H7 (cell line): ENCODE data around the gene BAX. TPM values are rescaled to one million over a fixed set of nuclear protein-coding genes. Genes with fewer than 3 reads are reported as not detected.

ENCODE experiments used
- DNase-seq: peaks from one replicate; pipeline ENCODE4 v3.0.0; 2012
- H3K27me3 ChIP-seq: 2 replicates; pipeline ENCODE4 v1.6.0; 2011; ENCODE audit warnings: mild to moderate bottlenecking, low read length; ENCODE audit not compliant: control insufficient read depth, insufficient read depth
- H3K36me3 ChIP-seq: replicated peaks from 2 replicates; pipeline ENCODE4 v1.5.1; 2011; ENCODE audit warnings: low read length; ENCODE audit not compliant: control insufficient read depth, insufficient read depth
- H3K4me3 ChIP-seq: 2 replicates; pipeline ENCODE4 v1.5.1; 2011; ENCODE audit warnings: low read depth, mild to moderate bottlenecking, control low read depth, low read length, moderate library complexity; ENCODE audit not compliant: insufficient read depth
- total RNA-seq: library from RNA; depleted of rRNA; stranded (reverse); fragments of >200 nt; shearing (Covaris generic); gene quantifications from 2 replicates; pipeline ENCODE4 v1.2.3, GENCODE V29; 2014

The BAX gene
- total RNA-seq, 1 experiment from 2014 or later, result 72.6 TPM

DNA sequence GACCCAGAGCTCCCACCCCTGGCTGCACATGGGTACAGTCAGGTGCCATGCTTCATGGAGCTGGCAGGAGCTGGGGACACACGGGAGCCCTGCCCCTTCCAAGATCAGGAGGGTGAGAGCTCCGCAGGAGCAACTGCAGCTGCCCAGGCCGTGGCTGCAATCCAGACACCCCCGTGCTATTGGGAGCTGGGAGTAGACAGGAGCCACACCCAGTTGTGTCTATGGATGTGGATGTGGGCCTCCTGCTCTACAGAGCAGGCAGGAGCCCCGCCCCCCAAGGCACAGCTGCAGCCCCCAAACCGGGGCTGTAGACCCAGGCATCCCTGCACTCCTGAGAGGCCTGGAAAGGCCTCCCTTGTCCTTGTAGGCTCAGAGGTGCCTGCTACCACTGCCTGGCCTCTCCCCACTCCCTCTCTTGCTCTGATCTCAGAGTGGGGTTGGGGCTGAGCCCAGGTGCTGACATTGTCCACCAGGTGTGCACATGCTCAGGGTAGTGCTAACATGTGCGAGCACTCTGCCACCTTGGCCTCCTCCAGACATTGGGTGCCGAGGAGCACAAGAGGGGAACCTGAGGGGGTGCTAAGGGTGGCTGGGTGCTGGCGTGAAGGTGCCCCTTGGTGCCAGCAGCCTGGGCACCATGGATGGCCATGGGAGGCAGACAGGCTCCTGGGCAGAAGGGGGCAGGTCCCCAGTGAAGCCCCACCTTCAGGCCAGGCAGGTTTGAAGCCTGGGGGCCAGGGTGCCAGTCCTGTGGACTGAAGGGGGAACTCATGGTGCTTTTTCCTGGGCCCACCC, 8.0 kb upstream of the BAX start:
- Histone ChIP-seq H3K36me3 (no peaks in the 10 kb centered on the region), H3K4me3 (no peak overlapping the region), H3K27me3 (no peaks in the 10 kb centered on the region)
- peak; percentile 35 for DNase-seq

DNA sequence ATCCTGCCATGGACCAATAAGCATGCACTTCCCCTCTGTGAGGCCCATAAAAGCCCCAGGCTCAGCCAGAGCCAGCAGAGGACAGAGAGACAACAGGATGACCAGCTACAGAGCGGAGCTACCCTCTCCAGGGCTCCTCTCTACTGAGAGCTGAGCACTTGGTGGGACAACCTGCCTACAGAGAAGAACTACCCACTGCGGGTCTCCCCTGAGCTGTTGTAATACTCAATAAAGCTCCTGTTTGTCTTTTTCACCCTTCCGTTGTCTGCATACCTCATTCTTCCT, 7.5 kb upstream of the BAX start:
- no peak for DNase-seq
- Histone ChIP-seq H3K36me3 (no peaks in the 10 kb centered on the region), H3K27me3 (no peaks in the 10 kb centered on the region), H3K4me3 (no peak overlapping the region)

DNA sequence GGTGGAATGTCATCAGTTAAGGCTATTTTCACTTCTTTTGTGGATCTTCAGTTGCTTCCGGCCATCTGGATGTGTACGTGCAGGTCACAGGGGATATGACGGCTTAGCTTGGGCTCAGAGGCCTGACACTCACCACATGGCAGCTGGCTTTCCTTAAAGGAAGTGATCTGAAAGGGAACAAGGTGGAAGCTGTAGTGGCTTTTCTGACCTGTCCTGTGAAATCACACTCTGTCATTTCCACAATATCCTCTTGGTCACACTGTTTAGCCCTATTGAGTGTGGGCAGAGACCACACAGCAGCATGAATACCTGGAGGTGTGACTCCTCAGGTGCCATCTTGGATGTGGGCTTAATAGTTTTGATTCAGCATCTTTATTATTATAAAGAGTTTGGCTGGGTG, 4.5 kb upstream of the BAX start:
- no peak for DNase-seq
- no peak overlapping the region for H3K4me3 ChIP-seq
- no peaks in the 10 kb centered on the region for H3K36me3 ChIP-seq

DNA sequence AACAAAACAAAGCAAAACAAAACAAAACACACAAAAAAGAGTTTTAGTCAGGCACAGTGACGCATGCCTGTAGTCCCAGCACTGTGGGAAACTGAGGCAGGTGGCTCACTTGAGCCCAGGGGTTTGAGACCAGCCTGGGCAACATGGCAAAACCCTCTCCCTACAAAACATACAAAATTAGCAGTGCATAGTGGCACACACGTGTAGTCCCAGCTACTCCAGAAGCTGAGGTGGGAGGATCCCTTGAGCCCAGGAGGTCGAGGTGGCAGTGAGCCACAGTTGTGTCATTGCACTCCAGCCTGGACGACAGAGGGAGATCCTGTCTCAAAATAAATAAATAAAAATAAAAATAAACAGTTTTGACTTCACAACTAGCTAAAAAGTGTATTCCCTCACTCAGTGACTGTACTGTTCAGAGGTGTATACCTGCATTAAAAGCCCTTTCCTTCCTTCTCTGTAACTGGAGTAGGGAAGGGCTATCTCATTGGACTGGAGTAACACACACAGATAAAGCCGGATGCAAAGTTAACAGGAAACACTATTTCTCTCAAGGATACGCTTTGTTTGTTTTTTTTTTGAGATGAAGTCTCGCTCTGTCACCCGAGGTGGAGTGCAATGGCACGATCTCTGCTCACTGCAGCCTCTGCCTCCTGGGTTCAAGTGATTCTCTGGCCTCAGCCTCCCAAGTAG, 3.7 kb upstream of the BAX start:
- no peak for DNase-seq
- H3K36me3 ChIP-seq, result peaks cover 4% of the 10 kb centered on the region
- no peak overlapping the region for H3K4me3 ChIP-seq

More for the DNA sequence above, 4.5 kb upstream of the BAX start:
- H3K27me3 ChIP-seq, result no peaks in the 10 kb centered on the region

DNA sequence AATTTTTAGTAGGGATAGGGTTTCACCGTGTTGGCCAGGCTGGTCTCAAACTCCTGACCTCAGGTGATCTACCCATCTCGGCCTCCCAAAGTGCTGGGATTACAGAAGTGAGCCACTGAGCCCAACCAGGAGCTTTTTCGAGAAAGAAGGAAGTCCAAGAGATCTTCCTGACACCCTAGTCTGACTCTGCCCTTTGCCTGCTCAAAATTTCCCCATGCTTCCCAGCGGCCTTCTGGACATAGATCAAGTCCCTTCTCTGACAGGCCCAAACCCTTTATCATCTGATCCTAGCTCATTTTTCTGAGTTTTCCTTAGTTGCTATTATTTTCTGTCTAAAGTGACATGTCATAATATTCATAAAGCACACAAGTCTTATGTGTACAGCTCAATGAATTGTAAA, 1.5 kb upstream of the BAX start:
- Histone ChIP-seq H3K4me3 (no peak overlapping the region), H3K27me3 (no peaks in the 10 kb centered on the region), H3K36me3 (peaks cover 18% of the 10 kb centered on the region)
- DNase-seq, result no peak

More for the DNA sequence above, 3.7 kb upstream of the BAX start:
- H3K27me3 ChIP-seq, result no peaks in the 10 kb centered on the region

DNA sequence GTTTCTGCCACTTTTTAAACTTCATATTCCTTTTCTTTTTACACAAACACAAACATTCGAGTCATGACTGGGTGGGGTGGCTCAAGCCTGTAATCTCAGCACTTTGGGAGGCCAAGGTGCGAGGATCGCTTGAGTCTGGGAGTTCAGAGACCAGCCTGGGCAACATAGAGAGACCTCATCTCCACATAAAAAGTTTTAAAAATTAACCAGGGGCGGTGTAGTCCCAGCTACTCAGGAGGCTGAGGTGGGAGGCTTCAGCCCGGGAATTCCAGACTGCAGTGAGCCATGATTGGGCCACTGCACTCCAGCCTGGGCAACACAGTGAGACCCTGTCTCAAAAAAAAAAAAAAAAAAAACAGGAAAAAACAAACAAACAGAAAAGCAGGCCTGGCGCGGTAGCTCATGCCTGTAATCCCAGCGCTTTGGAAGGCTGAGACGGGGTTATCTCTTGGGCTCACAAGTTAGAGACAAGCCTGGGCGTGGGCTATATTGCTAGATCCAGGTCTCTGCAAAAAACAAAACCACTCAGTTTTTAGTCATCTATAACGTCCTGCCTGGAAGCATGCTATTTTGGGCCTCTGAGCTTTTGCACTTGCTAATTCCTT, 583 bp upstream of the BAX start:
- H3K4me3 ChIP-seq, result peak overlapping the region; percentile 42
- no peak for DNase-seq
- no peaks in the 10 kb centered on the region for H3K27me3 ChIP-seq
- peaks cover 19% of the 10 kb centered on the region for H3K36me3 ChIP-seq

DNA sequence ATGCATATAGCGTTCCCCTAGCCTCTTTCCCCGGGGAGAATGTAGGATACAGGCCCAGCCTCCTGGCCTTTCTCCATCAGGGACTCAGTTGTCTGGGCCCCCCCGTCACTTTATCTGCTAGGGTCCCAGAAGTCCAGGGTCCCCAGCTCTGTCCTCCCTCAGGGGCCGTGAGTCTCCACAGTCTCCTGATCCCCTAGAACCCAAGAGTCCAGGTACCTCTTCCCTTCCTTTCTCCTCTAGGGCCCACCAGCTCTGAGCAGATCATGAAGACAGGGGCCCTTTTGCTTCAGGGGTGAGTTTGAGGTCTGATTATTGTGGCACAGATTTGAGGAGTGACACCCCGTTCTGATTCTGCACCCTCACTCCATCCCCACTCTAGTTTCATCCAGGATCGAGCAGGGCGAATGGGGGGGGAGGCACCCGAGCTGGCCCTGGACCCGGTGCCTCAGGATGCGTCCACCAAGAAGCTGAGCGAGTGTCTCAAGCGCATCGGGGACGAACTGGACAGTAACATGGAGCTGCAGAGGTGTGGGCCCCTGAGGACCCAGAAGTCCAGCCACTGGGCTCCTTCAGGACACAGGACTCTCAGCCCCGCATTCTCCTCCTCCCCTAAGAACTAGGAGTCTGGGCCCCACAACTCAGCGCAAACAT, 758 bp downstream of the BAX start:
- no peaks in the 10 kb centered on the region for H3K27me3 ChIP-seq
- peak; percentile 40 for DNase-seq
- H3K36me3 ChIP-seq, result peaks cover 19% of the 10 kb centered on the region
- peak overlapping the region; percentile 96 for H3K4me3 ChIP-seq

DNA sequence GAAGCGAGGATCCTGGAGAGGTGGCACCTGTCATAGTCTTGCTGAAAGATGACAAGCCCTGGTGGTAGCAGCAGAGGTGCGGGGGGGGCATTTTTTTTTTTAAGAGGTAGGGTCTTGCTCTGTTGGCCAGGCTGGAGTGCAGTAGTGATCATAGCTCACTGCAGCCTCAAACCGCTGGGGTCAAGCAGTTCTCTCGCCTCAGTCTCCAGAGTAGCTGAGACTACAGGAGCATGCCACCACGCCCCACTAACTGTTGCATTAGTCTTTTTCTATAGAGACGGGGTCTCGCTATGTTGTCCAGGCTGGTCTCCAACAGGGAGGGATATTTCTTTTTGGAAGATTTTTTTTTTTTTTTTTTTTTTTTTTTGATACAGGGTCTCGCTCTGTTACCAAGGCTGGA, 3.3 kb downstream of the BAX start:
- DNase-seq, result no peak
- H3K27me3 ChIP-seq, result no peaks in the 10 kb centered on the region
- H3K4me3 ChIP-seq, result no peak overlapping the region
- peaks cover 25% of the 10 kb centered on the region for H3K36me3 ChIP-seq

DNA sequence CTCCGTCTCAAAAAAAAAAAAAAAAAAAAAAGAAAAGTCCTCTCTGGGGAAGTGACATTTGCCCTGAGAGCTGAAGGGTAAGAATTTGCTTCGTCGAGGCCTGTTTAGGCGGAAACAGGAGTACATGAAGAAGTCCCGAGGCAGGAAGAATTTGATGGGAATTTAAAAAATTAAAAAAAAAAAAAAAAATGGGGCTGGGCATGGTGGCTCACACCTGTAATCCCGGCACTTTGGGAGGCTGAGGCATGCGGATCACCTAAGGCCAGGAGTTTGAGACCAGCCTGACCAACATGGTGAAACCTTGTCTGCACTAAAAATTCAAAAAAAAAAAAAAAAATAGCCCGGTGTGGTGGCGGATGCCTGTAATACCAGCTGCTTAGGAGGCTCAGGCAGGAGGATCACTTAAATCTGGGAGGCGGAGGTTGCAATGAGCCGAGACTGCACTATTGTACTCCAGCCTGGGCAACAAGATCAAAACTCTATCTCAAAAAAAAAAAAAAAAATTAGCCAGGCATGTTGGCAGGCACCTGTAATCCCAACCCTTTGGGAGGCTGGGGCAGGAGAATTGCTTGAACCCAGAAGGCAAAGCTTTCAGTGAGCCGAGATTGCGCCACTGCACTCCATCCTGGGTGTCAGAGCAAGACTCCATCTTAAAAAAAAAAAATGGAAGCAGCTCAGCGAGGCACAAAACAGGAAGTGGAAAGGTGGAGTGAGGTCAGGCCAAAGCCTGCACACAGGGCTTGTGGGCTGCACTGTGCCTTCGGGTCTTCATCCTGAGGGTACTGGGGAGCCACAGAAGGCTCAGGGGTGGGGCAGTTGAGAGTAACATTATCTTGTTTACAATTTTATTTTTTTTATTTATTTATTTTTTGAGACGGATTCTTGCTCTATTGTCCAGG, 4.9 kb downstream of the BAX start:
- no peaks in the 10 kb centered on the region for H3K27me3 ChIP-seq
- no peak overlapping the region for H3K4me3 ChIP-seq
- H3K36me3 ChIP-seq, result peaks cover 25% of the 10 kb centered on the region
- no peak for DNase-seq

DNA sequence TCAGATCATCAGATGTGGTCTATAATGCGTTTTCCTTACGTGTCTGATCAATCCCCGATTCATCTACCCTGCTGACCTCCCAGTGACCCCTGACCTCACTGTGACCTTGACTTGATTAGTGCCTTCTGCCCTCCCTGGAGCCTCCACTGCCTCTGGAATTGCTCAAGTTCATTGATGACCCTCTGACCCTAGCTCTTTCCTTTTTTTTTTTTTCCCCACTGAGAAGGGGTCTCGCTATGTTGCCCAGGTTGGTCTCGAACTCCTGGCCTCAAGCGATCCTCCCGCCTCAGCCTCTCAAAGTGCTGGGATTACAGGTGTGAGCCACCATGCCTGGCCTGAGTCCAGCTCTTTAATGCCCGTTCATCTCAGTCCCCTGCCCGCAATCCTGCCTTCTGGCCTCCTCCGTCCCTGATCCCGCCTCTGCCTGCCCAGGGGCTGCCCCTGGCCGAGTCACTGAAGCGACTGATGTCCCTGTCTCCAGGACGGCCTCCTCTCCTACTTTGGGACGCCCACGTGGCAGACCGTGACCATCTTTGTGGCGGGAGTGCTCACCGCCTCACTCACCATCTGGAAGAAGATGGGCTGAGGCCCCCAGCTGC, 6.5 kb downstream of the BAX start:
- no peak overlapping the region for H3K4me3 ChIP-seq
- peak; percentile 44 for DNase-seq
- peaks cover 23% of the 10 kb centered on the region for H3K36me3 ChIP-seq
- no peaks in the 10 kb centered on the region for H3K27me3 ChIP-seq

DNA sequence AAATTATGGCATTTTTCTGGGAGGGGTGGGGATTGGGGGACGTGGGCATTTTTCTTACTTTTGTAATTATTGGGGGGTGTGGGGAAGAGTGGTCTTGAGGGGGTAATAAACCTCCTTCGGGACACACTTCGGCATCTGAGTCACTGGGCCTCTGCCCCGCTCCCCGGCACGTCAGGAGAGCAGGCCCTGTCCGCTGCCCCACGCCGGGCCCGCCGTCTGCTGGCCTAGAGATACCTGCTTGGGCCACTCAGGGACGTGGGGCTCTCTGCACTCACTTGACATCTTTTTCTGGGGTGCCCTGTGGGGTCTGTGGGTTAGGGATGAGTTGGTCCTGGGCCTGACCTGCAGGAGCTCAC, 7.0 kb downstream of the BAX start:
- DNase-seq, result peak; percentile 58
- Histone ChIP-seq H3K36me3 (peaks cover 25% of the 10 kb centered on the region), H3K4me3 (no peak overlapping the region), H3K27me3 (no peaks in the 10 kb centered on the region)

DNA sequence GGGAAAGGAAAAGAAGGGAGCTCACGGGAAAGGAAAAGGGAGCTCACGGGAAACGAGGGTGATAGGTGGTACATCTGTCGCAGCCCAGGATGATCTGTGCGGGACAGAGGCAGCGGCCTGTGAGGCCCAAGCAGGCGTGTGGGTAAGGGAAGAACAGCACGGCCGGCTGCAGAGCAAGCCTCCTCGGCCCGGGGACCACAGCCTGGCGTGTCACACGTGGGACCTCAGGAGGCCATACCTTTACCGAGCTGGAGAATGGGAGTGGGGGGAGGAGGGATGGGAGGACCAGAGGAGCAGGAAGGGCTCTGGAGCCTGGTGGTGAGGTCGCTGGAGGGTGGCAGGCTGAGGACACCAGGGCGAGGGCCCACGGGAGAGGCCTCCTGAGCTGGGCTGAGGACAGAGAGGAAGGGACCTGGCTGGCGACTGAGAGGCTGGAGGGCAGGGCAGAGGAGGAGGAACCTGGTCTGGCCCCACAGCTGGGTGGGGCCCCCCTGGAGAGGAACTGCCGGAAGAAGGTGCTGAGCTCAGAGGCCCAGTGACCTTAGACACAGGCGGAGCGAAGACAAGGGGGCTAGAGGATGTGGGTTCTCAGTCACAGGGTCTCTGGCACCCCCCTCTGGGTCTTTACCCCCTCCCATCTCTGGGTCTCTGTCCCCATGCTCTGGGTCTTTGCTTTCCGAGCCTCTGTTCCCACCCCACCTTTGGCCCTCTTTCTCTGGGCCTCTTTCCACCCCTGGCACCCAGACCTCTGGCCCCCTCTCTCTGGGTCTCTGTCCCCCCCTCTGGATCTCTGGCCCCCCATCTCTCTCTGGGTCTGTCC, 7.6 kb downstream of the BAX start:
- peak; percentile 68 for DNase-seq
- no peaks in the 10 kb centered on the region for H3K27me3 ChIP-seq
- H3K4me3 ChIP-seq, result no peak overlapping the region
- peaks cover 25% of the 10 kb centered on the region for H3K36me3 ChIP-seq

DNA sequence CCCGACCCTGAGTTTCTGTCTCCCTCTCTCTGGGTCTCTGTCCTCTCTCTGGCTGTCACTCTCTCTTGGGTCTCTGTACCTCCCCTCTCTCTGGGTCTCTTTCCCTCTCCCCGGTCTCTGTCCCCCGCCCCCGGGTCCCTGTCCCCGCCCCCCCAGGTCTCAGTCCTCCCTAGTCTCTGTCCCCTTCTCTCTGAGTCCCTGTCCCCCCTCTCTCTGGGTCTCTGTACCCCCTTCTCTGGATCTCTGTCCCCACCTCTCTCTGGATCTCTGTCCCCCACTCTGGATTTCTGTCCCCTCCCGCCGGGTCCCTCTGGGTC, 8.1 kb downstream of the BAX start:
- peak; percentile 65 for DNase-seq
- Histone ChIP-seq H3K4me3 (no peak overlapping the region), H3K27me3 (no peaks in the 10 kb centered on the region), H3K36me3 (peaks cover 23% of the 10 kb centered on the region)
